ENCODE data around the gene CTNNB1. TPM values are rescaled to one million over a fixed set of nuclear protein-coding genes. Genes with fewer than 3 reads are reported as not detected.

Gene CTNNB1
- total and polyA plus RNA-seq, 2 experiments from 2014 or later = 89.4 to 566 TPM

- TF ChIP-seq CREB1 (CRISPR knock-in tag; IDR thresholded peaks at IDR 0.05; ENCODE audit: low read depth) (no peak), CTCF (conservative IDR thresholded peaks at IDR 0.05; ENCODE audit: low read depth in 2 of 2) (no peak), NANOG (IDR thresholded peaks at IDR 0.05; ENCODE audit: borderline replicate concordance) (no peak)
Observed at GRCh38 chr3:41204369-41204768, 5.1 kb downstream of the CTNNB1 start (continued).

GRCh38 chr3:41205591-41205990 is 6.3 kb downstream of the CTNNB1 start:
- no peak for DNase-seq (ENCODE audit: low spot score)
- H4K20me1 ChIP-seq (replicated peaks; ENCODE audit: insufficient read depth) = peaks cover 85% of the 10 kb centered on the region
- no peaks in the 10 kb centered on the region for H3K27me3 ChIP-seq (ENCODE audit: insufficient read depth)
- H3K79me2 ChIP-seq (replicated peaks; ENCODE audit: insufficient read depth) = peaks cover 100% of the 10 kb centered on the region
- H3K4me3 ChIP-seq = 0 out of 2 replicates have a peak overlapping the region, but pooled peaks have one; percentile 8
- Mint-ChIP-seq H3K36me3 (ENCODE audit: low read depth) (peaks cover 17% of the 10 kb centered on the region), H3K27me3 (ENCODE audit: insufficient read depth, low read depth, poor library complexity) (peaks cover 2% of the 10 kb centered on the region), H3K4me1 (peaks cover 74% of the 10 kb centered on the region), H3K4me3 (peak overlapping the region; percentile 29; the same call in 2 of the 3 replicates), H3K27ac (no peak overlapping the region), H3K9me3 (no peaks in the 10 kb centered on the region)
- H3F3A ChIP-seq (replicated peaks; ENCODE audit: low read depth) = no peaks in the 10 kb centered on the region
- H3K27ac ChIP-seq (ENCODE audit: low read depth) = no peak overlapping the region
- no peaks in the 10 kb centered on the region for H3K36me3 ChIP-seq (ENCODE audit: insufficient read depth)
- peaks cover 77% of the 10 kb centered on the region for H3K4me1 ChIP-seq (ENCODE audit: insufficient read depth)
- peak overlapping the region; percentile 53 for H3K4me2 ChIP-seq
- no peak for ATAC-seq
- H2AFZ ChIP-seq = no peak overlapping the region
- H3K9me2 ChIP-seq (ENCODE audit: insufficient read depth) = no peaks in the 10 kb centered on the region
- TF ChIP-seq ETS1 (IDR thresholded peaks at IDR 0.05) = no peak
- TF ChIP-seq CTCF (conservative IDR thresholded peaks at IDR 0.05; ENCODE audit: low read depth in 2 of 2) = no peak
- no peak for TF ChIP-seq CREB1 (CRISPR knock-in tag; IDR thresholded peaks at IDR 0.05; ENCODE audit: low read depth)
- no peak for TF ChIP-seq POLR2AphosphoS5 (IDR thresholded peaks at IDR 0.05; ENCODE audit: low read depth)
- no peak for TF ChIP-seq NANOG (IDR thresholded peaks at IDR 0.05; ENCODE audit: borderline replicate concordance)
- no peak for TF ChIP-seq REST (IDR thresholded peaks at IDR 0.05; ENCODE audit: unreplicated experiment)
- TF ChIP-seq EZH2phosphoT487 (IDR thresholded peaks at IDR 0.05; ENCODE audit: unreplicated experiment) = no peak
- TF ChIP-seq STAT1 (IDR thresholded peaks at IDR 0.05; ENCODE audit: unreplicated experiment) = no peak
- TF ChIP-seq ZNF114 (CRISPR knock-in tag; IDR thresholded peaks at IDR 0.05) = no peak
- TF ChIP-seq JUNB (IDR thresholded peaks at IDR 0.05; ENCODE audit: unreplicated experiment) = no peak
- no peak for TF ChIP-seq ZNF331 (CRISPR knock-in tag; IDR thresholded peaks at IDR 0.05; ENCODE audit: low read depth)
- no peak for TF ChIP-seq EZH2 (IDR thresholded peaks at IDR 0.05; ENCODE audit: low read depth, unreplicated experiment)
